ENCODE data around the gene SOX12.

- TF ChIP-seq EZH2 (IDR thresholded peaks at IDR 0.05) (no peak), POLR2AphosphoS5 (IDR thresholded peaks at IDR 0.05; ENCODE audit: borderline replicate concordance, low read depth, low read length) (no peak; the same call in 1 of the 2 replicates), FOXP2 (optimal IDR thresholded peaks at IDR 0.05; ENCODE audit: control extremely low read depth, extremely low read length, insufficient read depth) (no peak)
Observed at GRCh38 chr20:312067-312466, 13.3 kb upstream of the SOX12 start.
